ENCODE results near the gene LENG9. TPM values are rescaled to one million over a fixed set of nuclear protein-coding genes. Genes with fewer than 3 reads are reported as not detected.
"Not testable (repeated sequence)": the region's sequence is repeated elsewhere in the genome, so short reads cannot be mapped to it uniquely, and the experiment has no call there.

LENG9 gene
- polyA plus RNA-seq, 4 donors: 8.7 to 14.1 (median 10.5) TPM

DNA sequence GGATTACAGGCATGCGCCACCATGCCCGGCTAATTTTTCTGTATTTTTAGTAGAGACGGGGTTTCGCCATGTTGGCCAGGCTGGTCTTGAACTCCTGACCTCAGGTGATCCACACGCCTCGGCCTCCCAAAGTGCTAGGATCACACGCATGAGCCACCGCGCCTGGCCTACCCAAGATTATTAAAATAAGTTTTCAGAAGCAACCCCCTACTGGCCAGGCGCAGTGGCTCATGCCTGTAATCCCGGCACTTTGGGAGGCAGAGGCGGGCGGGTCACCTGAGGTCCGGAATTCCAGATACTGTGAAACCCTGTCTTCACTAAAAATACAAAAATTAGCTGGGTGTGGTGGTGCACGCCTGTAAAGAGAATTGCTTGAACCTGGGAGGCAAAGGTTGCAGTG is 17.2 kb downstream of the LENG9 start:
- Histone ChIP-seq H3K36me3 (ENCODE audit: control insufficient read depth in 3 of 3, insufficient read depth in 2 of 3, low read depth in 1 of 3, low read length in 3 of 3) (peaks cover 0 to 29% (median 3%) of the 10 kb centered on the region in 3 donors), H3K4me1 (ENCODE audit: control insufficient read depth in 3 of 3, insufficient read depth in 2 of 3, low read depth in 1 of 3, low read length in 2 of 3) (peaks cover 3 to 25% (median 9%) of the 10 kb centered on the region in 3 donors)
- not testable (repeated sequence) for H3K9me3 ChIP-seq (ENCODE audit: control insufficient read depth in 2 of 2, insufficient read depth in 1 of 2, low read depth in 1 of 2, low read length in 1 of 2); FAIRE-seq; H3K27ac ChIP-seq (ENCODE audit: low read depth in 1 of 3, low read length in 2 of 3); DNase-seq; H3K27me3 ChIP-seq (ENCODE audit: control insufficient read depth in 3 of 3, insufficient read depth in 3 of 3, low read length in 3 of 3); H3K4me3 ChIP-seq (ENCODE audit: low read depth in 1 of 3, low read length in 3 of 3)
- 84 to 89% (median 84%) methylated on average over 15 of the region's 15 CpGs for WGBS, 3 donors

GRCh38 chr19:54444737-54445136 is 18.8 kb downstream of the LENG9 start:
- no peak overlapping the region for H3K4me3 ChIP-seq (ENCODE audit: low read depth in 1 of 3, low read length in 3 of 3)
- FAIRE-seq: no peak
- no peaks in the 10 kb centered on the region for H3K9me3 ChIP-seq (ENCODE audit: control insufficient read depth in 2 of 2, insufficient read depth in 1 of 2, low read depth in 1 of 2, low read length in 1 of 2)
- no peaks in the 10 kb centered on the region for H3K27me3 ChIP-seq (ENCODE audit: control insufficient read depth in 3 of 3, insufficient read depth in 3 of 3, low read length in 3 of 3)
- WGBS, 3 donors: 13 to 52% (median 48%) methylated on average over 7 of the region's 7 CpGs
- peak overlapping the region in 2 of 3 donors; percentile 17 to 81 for H3K27ac ChIP-seq (ENCODE audit: low read depth in 1 of 3, low read length in 2 of 3)
- peak; percentile 95 to 100 for DNase-seq
- H3K36me3 ChIP-seq (ENCODE audit: control insufficient read depth in 3 of 3, insufficient read depth in 2 of 3, low read depth in 1 of 3, low read length in 3 of 3): peaks cover 0 to 22% (median 1%) of the 10 kb centered on the region in 3 donors
- H3K4me1 ChIP-seq (ENCODE audit: control insufficient read depth in 3 of 3, insufficient read depth in 2 of 3, low read depth in 1 of 3, low read length in 2 of 3): peaks cover 0 to 20% (median 9%) of the 10 kb centered on the region in 3 donors

- Histone ChIP-seq H3K27ac (ENCODE audit: low read depth in 1 of 3, low read length in 2 of 3) (no peak overlapping the region), H3K36me3 (ENCODE audit: control insufficient read depth in 3 of 3, insufficient read depth in 2 of 3, low read depth in 1 of 3, low read length in 3 of 3) (peaks cover 0 to 25% (median 1%) of the 10 kb centered on the region in 3 donors), H3K27me3 (ENCODE audit: control insufficient read depth in 3 of 3, insufficient read depth in 3 of 3, low read length in 3 of 3) (no peaks in the 10 kb centered on the region), H3K9me3 (ENCODE audit: control insufficient read depth in 2 of 2, insufficient read depth in 1 of 2, low read depth in 1 of 2, low read length in 1 of 2) (no peaks in the 10 kb centered on the region), H3K4me3 (ENCODE audit: low read depth in 1 of 3, low read length in 3 of 3) (no peak overlapping the region), H3K4me1 (ENCODE audit: control insufficient read depth in 3 of 3, insufficient read depth in 2 of 3, low read depth in 1 of 3, low read length in 2 of 3) (peaks cover 0 to 16% (median 3%) of the 10 kb centered on the region in 3 donors)
- DNase-seq: no peak
- FAIRE-seq: no peak
- WGBS, 3 donors: 91 to 95% (median 94%) methylated on average over 5 of the region's 5 CpGs
Observed at GRCh38 chr19:54440641-54441040, 22.9 kb downstream of the LENG9 start.

DNA sequence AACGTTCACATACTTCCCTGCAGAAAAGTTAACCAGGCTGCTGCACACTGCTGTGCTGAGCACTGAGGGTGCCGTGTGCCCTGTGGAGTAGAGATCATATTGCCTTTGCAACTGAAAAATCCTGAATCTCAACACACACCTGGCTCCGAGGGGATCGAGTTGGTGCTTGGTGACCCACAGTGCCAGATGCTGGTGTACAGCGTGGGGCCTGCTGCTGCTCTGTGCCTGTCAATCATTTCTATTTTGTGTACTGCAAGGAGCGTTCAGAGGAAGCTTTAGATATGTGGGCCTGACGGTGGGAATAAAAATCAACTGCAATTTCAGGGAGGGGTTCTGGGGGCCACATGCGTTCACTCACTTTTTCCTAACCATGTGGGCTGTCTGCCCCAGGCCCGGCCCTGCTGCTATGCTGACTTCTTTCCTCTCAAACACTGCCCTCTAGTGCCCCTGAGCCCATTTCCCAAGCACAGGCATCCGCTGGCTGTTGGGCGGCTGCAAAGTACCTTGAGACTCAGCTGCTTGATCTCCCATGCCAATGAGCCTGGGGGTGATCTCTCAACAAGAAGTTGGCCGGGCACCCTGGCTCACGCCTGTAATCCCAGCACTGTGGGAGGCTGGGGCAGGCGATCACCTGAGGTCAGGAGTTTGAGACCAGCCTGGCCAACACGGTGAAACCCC is 24.3 kb downstream of the LENG9 start:
- no peaks in the 10 kb centered on the region for H3K9me3 ChIP-seq (ENCODE audit: control insufficient read depth in 2 of 2, insufficient read depth in 1 of 2, low read depth in 1 of 2, low read length in 1 of 2)
- no peak overlapping the region for H3K27ac ChIP-seq (ENCODE audit: low read depth in 1 of 3, low read length in 2 of 3)
- H3K36me3 ChIP-seq (ENCODE audit: control insufficient read depth in 3 of 3, insufficient read depth in 2 of 3, low read depth in 1 of 3, low read length in 3 of 3): peaks cover 0 to 25% (median 0%) of the 10 kb centered on the region in 3 donors
- FAIRE-seq (no peak), DNase-seq (peak; percentile 61 to 69)
- H3K4me1 ChIP-seq (ENCODE audit: control insufficient read depth in 3 of 3, insufficient read depth in 2 of 3, low read depth in 1 of 3, low read length in 2 of 3): peaks cover 0 to 8% (median 0%) of the 10 kb centered on the region in 3 donors
- WGBS, 3 donors: 43 to 62% (median 52%) methylated on average over 15 of the region's 15 CpGs
- H3K27me3 ChIP-seq (ENCODE audit: control insufficient read depth in 3 of 3, insufficient read depth in 3 of 3, low read length in 3 of 3): no peaks in the 10 kb centered on the region
- H3K4me3 ChIP-seq (ENCODE audit: low read depth in 1 of 3, low read length in 3 of 3): no peak overlapping the region

DNA sequence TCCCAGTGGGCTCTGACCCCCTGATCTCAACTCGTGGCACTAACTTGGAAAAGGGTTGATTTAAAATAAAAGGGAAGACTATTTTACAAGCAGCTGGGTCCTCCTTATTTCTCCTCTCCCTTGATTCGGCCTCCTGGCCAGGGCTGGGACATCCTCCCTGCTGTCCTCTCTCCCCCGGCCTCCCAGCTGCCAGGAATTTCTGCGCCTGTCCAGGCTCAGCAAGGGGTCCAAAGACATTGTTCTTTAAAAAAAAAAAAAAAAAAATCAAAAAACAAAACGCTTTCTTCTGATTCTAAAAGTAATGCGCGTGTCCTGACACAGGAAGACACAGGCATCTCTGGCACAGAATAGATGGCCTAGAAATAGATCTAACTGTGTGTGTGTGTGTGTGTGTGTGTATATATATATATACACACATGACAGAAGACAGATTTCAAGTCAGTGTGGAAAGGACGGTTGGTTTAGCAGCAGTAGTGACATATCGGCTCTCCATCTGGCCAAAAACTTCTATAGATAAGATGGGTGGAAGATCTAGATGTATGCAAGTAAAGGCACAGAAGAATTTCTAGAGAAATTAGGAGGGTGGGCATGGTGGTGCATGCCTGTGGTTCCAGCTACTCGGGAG is 26.8 kb downstream of the LENG9 start:
- FAIRE-seq: no peak
- H3K27ac ChIP-seq (ENCODE audit: low read depth in 1 of 3, low read length in 2 of 3): no peak overlapping the region

DNA sequence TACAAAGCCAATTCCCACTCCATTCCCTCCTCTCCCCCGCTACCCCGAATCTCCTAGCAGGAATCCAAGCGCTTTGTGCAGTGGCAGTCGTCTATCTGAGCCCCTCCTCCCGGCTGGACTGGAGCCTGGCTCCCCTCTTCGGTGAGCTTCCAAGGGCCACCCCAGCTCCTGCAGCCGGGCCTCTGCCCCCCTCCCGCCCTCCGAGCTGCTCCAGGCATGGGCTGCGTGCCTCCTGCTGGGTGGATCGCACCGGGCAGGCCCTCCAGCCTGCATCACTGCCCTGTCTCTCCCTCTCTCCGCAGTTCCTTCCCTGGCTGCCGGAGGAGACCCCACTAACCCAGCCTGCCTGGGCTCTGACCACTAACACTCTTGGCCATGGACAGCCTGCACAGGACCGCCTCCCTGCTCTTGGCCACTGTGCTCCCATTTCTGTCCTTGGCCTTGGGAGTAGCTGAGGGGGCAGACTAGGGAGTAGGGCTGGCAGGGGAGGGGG is 27.5 kb downstream of the LENG9 start:
- peaks cover 0 to 18% (median 0%) of the 10 kb centered on the region in 3 donors for H3K36me3 ChIP-seq (ENCODE audit: control insufficient read depth in 3 of 3, insufficient read depth in 2 of 3, low read depth in 1 of 3, low read length in 3 of 3)
- DNase-seq (no peak), FAIRE-seq (no peak)
- H3K4me1 ChIP-seq (ENCODE audit: control insufficient read depth in 3 of 3, insufficient read depth in 2 of 3, low read depth in 1 of 3, low read length in 2 of 3): peaks cover 0 to 6% (median 0%) of the 10 kb centered on the region in 3 donors
- 56 to 76% (median 68%) methylated on average over 12 to 15 of the region's 15 CpGs for WGBS, 3 donors
- no peaks in the 10 kb centered on the region for H3K27me3 ChIP-seq (ENCODE audit: control insufficient read depth in 3 of 3, insufficient read depth in 3 of 3, low read length in 3 of 3)
- no peak overlapping the region for H3K4me3 ChIP-seq (ENCODE audit: low read depth in 1 of 3, low read length in 3 of 3)
- H3K27ac ChIP-seq (ENCODE audit: low read depth in 1 of 3, low read length in 2 of 3): no peak overlapping the region
- no peaks in the 10 kb centered on the region for H3K9me3 ChIP-seq (ENCODE audit: control insufficient read depth in 2 of 2, insufficient read depth in 1 of 2, low read depth in 1 of 2, low read length in 1 of 2)

More for the DNA sequence above, 26.8 kb downstream of the LENG9 start:
- 74 to 89% (median 87%) methylated on average over 10 of the region's 10 CpGs for WGBS, 3 donors
- H3K27me3 ChIP-seq (ENCODE audit: control insufficient read depth in 3 of 3, insufficient read depth in 3 of 3, low read length in 3 of 3): no peaks in the 10 kb centered on the region
- H3K9me3 ChIP-seq (ENCODE audit: control insufficient read depth in 2 of 2, insufficient read depth in 1 of 2, low read depth in 1 of 2, low read length in 1 of 2): no peaks in the 10 kb centered on the region
- DNase-seq: no peak
- no peak overlapping the region for H3K4me3 ChIP-seq (ENCODE audit: low read depth in 1 of 3, low read length in 3 of 3)
- peaks cover 0 to 18% (median 0%) of the 10 kb centered on the region in 3 donors for H3K36me3 ChIP-seq (ENCODE audit: control insufficient read depth in 3 of 3, insufficient read depth in 2 of 3, low read depth in 1 of 3, low read length in 3 of 3)
- peaks cover 0 to 6% (median 0%) of the 10 kb centered on the region in 3 donors for H3K4me1 ChIP-seq (ENCODE audit: control insufficient read depth in 3 of 3, insufficient read depth in 2 of 3, low read depth in 1 of 3, low read length in 2 of 3)

DNA sequence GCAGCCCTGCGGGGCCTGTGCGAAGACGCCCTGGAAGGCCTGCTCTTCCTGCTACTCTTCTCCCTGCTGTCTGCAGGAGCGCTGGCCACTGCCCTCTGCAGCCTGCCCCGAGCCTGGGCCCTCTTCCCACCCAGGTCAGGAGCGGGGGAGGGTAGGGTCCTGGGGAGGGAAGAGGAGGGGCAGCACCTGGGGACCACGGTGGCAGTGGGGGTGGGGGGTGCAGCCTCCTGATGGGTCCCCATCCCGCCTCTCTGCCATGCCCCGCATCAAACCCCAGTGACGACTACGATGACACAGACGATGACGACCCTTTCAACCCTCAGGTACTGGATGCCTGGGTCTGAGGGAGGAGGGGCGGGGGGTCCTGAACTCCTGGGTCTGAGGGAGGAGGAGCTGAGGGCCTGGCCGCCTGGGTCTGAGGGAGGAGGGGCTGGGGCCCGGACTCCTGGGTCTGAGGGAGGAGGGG is 28.0 kb downstream of the LENG9 start:
- Histone ChIP-seq H3K4me3 (ENCODE audit: low read depth in 1 of 3, low read length in 3 of 3) (no peak overlapping the region), H3K4me1 (ENCODE audit: control insufficient read depth in 3 of 3, insufficient read depth in 2 of 3, low read depth in 1 of 3, low read length in 2 of 3) (peaks cover 0 to 7% (median 0%) of the 10 kb centered on the region in 3 donors), H3K36me3 (ENCODE audit: control insufficient read depth in 3 of 3, insufficient read depth in 2 of 3, low read depth in 1 of 3, low read length in 3 of 3) (peaks cover 0 to 18% (median 0%) of the 10 kb centered on the region in 3 donors), H3K9me3 (ENCODE audit: control insufficient read depth in 2 of 2, insufficient read depth in 1 of 2, low read depth in 1 of 2, low read length in 1 of 2) (no peaks in the 10 kb centered on the region), H3K27ac (ENCODE audit: low read depth in 1 of 3, low read length in 2 of 3) (no peak overlapping the region), H3K27me3 (ENCODE audit: control insufficient read depth in 3 of 3, insufficient read depth in 3 of 3, low read length in 3 of 3) (no peaks in the 10 kb centered on the region)
- no peak for FAIRE-seq
- no peak for DNase-seq
- 44 to 53% (median 46%) methylated on average over 13 to 16 of the region's 16 CpGs for WGBS, 3 donors

DNA sequence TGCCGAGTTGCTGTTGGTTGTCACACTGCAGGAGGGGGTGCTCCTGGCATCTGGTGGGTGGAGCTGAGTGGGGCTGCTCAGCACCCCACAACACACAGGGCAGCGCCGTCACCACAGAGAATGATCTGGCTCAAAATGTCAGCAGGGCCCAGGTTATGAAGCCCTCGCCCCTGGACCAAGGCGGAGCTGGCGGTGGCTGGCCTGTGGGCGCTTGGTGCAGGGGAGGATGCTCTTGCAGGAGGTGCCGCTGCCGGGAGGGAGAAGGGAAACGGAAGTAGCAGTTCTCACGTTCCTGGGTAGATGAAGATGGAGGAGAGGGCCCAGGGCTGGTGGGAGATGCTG is 28.7 kb downstream of the LENG9 start:
- DNase-seq (no peak), FAIRE-seq (no peak)
- H3K36me3 ChIP-seq (ENCODE audit: control insufficient read depth in 3 of 3, insufficient read depth in 2 of 3, low read depth in 1 of 3, low read length in 3 of 3): peaks cover 0 to 14% (median 0%) of the 10 kb centered on the region in 3 donors
- WGBS, 3 donors: 14 to 36% (median 21%) methylated on average over 11 of the region's 11 CpGs
- H3K4me1 ChIP-seq (ENCODE audit: control insufficient read depth in 3 of 3, insufficient read depth in 2 of 3, low read depth in 1 of 3, low read length in 2 of 3): peaks cover 0 to 14% (median 0%) of the 10 kb centered on the region in 3 donors
- H3K4me3 ChIP-seq (ENCODE audit: low read depth in 1 of 3, low read length in 3 of 3): no peak overlapping the region
- H3K27ac ChIP-seq (ENCODE audit: low read depth in 1 of 3, low read length in 2 of 3): no peak overlapping the region
- H3K27me3 ChIP-seq (ENCODE audit: control insufficient read depth in 3 of 3, insufficient read depth in 3 of 3, low read length in 3 of 3): peaks cover 0 to 5% (median 2%) of the 10 kb centered on the region in 3 donors
- no peaks in the 10 kb centered on the region for H3K9me3 ChIP-seq (ENCODE audit: control insufficient read depth in 2 of 2, insufficient read depth in 1 of 2, low read depth in 1 of 2, low read length in 1 of 2)

Measured in small intestine (tissue), 7 donors.